HCT116 (cell line): ENCODE measurements around the gene PHOSPHO1. TPM values are rescaled to one million over a fixed set of nuclear protein-coding genes. Genes with fewer than 3 reads are reported as not detected.

ENCODE experiments used
- ATAC-seq: fragments of 200-7000 bp; cut with Tn5 transposase; 2 replicates; pipeline ENCODE4 v1.9.1; 2020; ENCODE audit warnings: mild to moderate bottlenecking, moderate library complexity
- BruUV-seq: library from RNA; stranded (reverse); fragments of 400-500 nt; replicated peaks from 2 replicates; lab custom pipeline; 2021; lab: Mats Ljungman, UMichigan
- CTCF ChIA-PET: fragments of 300-600 bp; sonication (Branson Sonifier 250); formaldehyde crosslinking; loops from one replicate; lab custom pipeline; 2021; ENCODE audit warnings: antibody characterized with exemption; lab: Charles Lee
- POLR2A ChIA-PET: fragments of 300-600, 350-600 bp; sonication (Branson Sonifier 250); formaldehyde crosslinking; loops from one replicate; lab custom pipeline; 2021; ENCODE audit warnings: antibody characterized with exemption; lab: Charles Lee
- RAD21 ChIA-PET, 2 experiments: fragments of 300-600 bp; sonication (Branson Sonifier 250); formaldehyde crosslinking; loops; one replicate each; lab custom pipeline; 2023; ENCODE audit warnings: low total read pairs in 2 of 2; ENCODE audit not compliant: uncharacterized antibody in 2 of 2, unreplicated experiment in 2 of 2, low non-redundant PET in 1 of 2; lab: Charles Lee
- DNase-seq: peaks from one replicate; pipeline ENCODE4 v3.0.0-alpha.2; 2010; ENCODE audit warnings: low read depth, low spot score
- H2AFZ ChIP-seq: fragments of 200-600 bp; shearing (Covaris generic), sonication (generic); 2 replicates; pipeline ENCODE4 v1.6.1; 2017; ENCODE audit warnings: low read depth, mixed run types, mixed read lengths, antibody characterized with exemption, low read length; ENCODE audit not compliant: poor library complexity, severe bottlenecking
- H3K27ac ChIP-seq: 2 replicates; pipeline ENCODE4 v1.5.1; 2012; ENCODE audit warnings: low read depth, low read length
- H3K27me3 ChIP-seq: fragments of 200-600 bp; sonication (generic); 2 replicates; pipeline ENCODE4 v1.6.1; 2016; ENCODE audit warnings: mixed run types, low read length, mixed read lengths; ENCODE audit not compliant: insufficient read depth
- H3K36me3 ChIP-seq, 2 experiments: fragments of 200-500 bp in 1 of 2; fragments of 200-600 bp in 1 of 2; sonication (Bioruptor generic) in 1 of 2; sonication (generic) in 1 of 2; 2 replicates each; pipeline versions ENCODE4 v1.5.1 to v1.6.1; 2014 to 2016; ENCODE audit warnings: low read length in 2 of 2, inconsistent platforms in 1 of 2, mixed read lengths in 1 of 2, mixed run types in 1 of 2; ENCODE audit not compliant: insufficient read depth in 2 of 2, control insufficient read depth in 1 of 2
- H3K4me1 ChIP-seq, 2 experiments: fragments of 200-600 bp in 1 of 2; sonication (generic) in 1 of 2; 2 replicates each; pipeline versions ENCODE4 v1.5.1 to v1.6.1; 2012 to 2017; ENCODE audit warnings: low read length in 2 of 2, inconsistent platforms in 1 of 2, mild to moderate bottlenecking in 1 of 2, mixed read lengths in 1 of 2, mixed run types in 1 of 2, moderate library complexity in 1 of 2; ENCODE audit not compliant: insufficient read depth in 2 of 2, control insufficient read depth in 1 of 2
- H3K4me2 ChIP-seq: fragments of 200-600 bp; sonication (generic); 2 replicates; pipeline ENCODE4 v1.6.1; 2017; ENCODE audit warnings: mixed run types, low read length, mixed read lengths
- H3K4me3 ChIP-seq, 2 experiments: fragments of 200-600 bp in 1 of 2; sonication (generic) in 1 of 2; replicated peaks in 1 of 2; 2 replicates each; pipeline ENCODE4 v1.5.1; 2011 to 2016; ENCODE audit warnings: low read length in 2 of 2, control low read depth in 1 of 2, low read depth in 1 of 2, mild to moderate bottlenecking in 1 of 2, mixed read lengths in 1 of 2, mixed run types in 1 of 2
- H3K79me2 ChIP-seq: fragments of 200-600 bp; sonication (generic); 2 replicates; pipeline ENCODE4 v1.6.1; 2017; ENCODE audit warnings: mild to moderate bottlenecking, mixed run types, low read length, moderate library complexity, mixed read lengths; ENCODE audit not compliant: insufficient read depth
- H3K9ac ChIP-seq: fragments of 200-600 bp; sonication (generic); 2 replicates; pipeline ENCODE4 v1.6.1; 2016; ENCODE audit warnings: low read length, mixed read lengths
- H3K9me2 ChIP-seq: fragments of 200-600 bp; sonication (generic), shearing (Covaris generic); 2 replicates; pipeline ENCODE4 v1.6.1; 2017; ENCODE audit warnings: mixed run types, mild to moderate bottlenecking, moderate library complexity; ENCODE audit not compliant: insufficient read depth
- H3K9me3 ChIP-seq, 2 experiments: fragments of 200-500 bp in 1 of 2; fragments of 200-600 bp in 1 of 2; sonication (Bioruptor generic) in 1 of 2; sonication (generic) in 1 of 2; 2 replicates each; pipeline ENCODE4 v1.6.1; 2014 to 2017; ENCODE audit warnings: low read length in 2 of 2, mixed read lengths in 2 of 2, inconsistent platforms in 1 of 2, low read depth in 1 of 2, mild to moderate bottlenecking in 1 of 2, mixed run types in 1 of 2, moderate library complexity in 1 of 2; ENCODE audit not compliant: control insufficient read depth in 1 of 2, insufficient read depth in 1 of 2
- H4K20me1 ChIP-seq: fragments of 200-600 bp; sonication (generic), shearing (Covaris generic); 2 replicates; pipeline ENCODE4 v1.6.1; 2017; ENCODE audit warnings: mixed run types, mild to moderate bottlenecking, moderate library complexity; ENCODE audit not compliant: insufficient read depth
- EGR1 ChIP-seq: IDR thresholded peaks from 2 replicates; pipeline ENCODE4 v1.6.1; 2012; ENCODE audit warnings: low read depth
- ELF1 ChIP-seq: IDR thresholded peaks from 2 replicates; pipeline ENCODE4 v1.6.1; 2012; ENCODE audit warnings: low read depth, borderline replicate concordance
- JUND ChIP-seq: IDR thresholded peaks from 2 replicates; pipeline ENCODE4 v1.6.1; 2012
- RAD21 ChIP-seq: IDR thresholded peaks from 2 replicates; pipeline ENCODE4 v1.6.1; 2012; ENCODE audit warnings: low read depth, mild to moderate bottlenecking
- SIN3A ChIP-seq: IDR thresholded peaks from 2 replicates; pipeline ENCODE4 v1.6.1; 2012; ENCODE audit warnings: low read depth
- SP1 ChIP-seq: IDR thresholded peaks from 2 replicates; pipeline ENCODE4 v1.6.1; 2012; ENCODE audit warnings: low read depth
- ZNF274 ChIP-seq: fragments of 200-500 bp; sonication (Bioruptor generic); IDR thresholded peaks from 2 replicates; pipeline ENCODE4 v1.6.1; 2014; ENCODE audit warnings: mild to moderate bottlenecking, low read depth, low read length, inconsistent platforms
- intact Hi-C: fragments of 100-400 bp; cut with micrococcal nuclease; formaldehyde crosslinking; loops from 2 replicates; pipeline ENCODE4 v1.10.0; 2022
- total RNA-seq: library from RNA; stranded (reverse); gene quantifications from one replicate; pipeline ENCODE4 v1.2.1, GENCODE V29; 2021; ENCODE audit not compliant: unreplicated experiment
- TF ChIP-seq, protein P1 (sequence below): IDR thresholded peaks from 2 replicates; pipeline ENCODE4 v1.6.1; 2011; ENCODE audit warnings: mild to moderate bottlenecking, low read length, moderate library complexity; ENCODE audit not compliant: insufficient replicate concordance; ENCODE audit errors: extremely low read depth
- TF ChIP-seq, protein P2 (sequence below): IDR thresholded peaks from 2 replicates; pipeline ENCODE4 v1.6.1; 2012; ENCODE audit warnings: low read depth
- TF ChIP-seq, protein P3 (sequence below), 3 experiments: fragments of 200-600 bp in 1 of 3; sonication (generic) in 1 of 3; IDR thresholded peaks in 2 of 3; conservative IDR thresholded peaks in 1 of 3; 2 replicates each; pipeline ENCODE4 v1.5.1; 2012 to 2017; ENCODE audit warnings: low read depth in 2 of 3, low read length in 2 of 3, antibody characterized with exemption in 1 of 3, borderline replicate concordance in 1 of 3, control low read depth in 1 of 3, mild to moderate bottlenecking in 1 of 3, mixed read lengths in 1 of 3, mixed run types in 1 of 3, moderate library complexity in 1 of 3; ENCODE audit not compliant: insufficient read depth in 1 of 3

Gene PHOSPHO1
- total RNA-seq, 1 experiment from 2014 or later = 3.0 TPM

DNA sequence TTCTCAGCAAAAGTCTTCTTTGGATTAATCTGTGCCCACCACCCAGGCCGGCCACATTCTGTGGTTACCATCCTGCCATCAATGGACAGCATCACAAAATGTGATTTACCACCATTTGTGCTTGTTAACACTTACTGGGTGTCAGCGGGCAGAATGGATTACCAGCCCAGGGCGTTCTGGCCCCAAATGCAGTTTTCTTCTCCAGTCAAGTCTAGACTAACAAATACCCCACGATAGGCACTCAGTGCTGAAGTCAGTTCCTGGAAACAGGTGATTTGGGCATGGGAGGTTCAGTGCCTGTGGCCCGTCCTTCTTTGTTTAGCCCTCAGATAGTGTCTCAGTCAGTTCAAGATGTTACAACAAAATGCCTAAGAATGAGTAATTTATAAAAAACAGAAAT, 38.8 kb upstream of the PHOSPHO1 start:
- POLR2A ChIA-PET = no interaction called here
- CTCF ChIA-PET = no interaction called here
- TF ChIP-seq, protein P1, sequence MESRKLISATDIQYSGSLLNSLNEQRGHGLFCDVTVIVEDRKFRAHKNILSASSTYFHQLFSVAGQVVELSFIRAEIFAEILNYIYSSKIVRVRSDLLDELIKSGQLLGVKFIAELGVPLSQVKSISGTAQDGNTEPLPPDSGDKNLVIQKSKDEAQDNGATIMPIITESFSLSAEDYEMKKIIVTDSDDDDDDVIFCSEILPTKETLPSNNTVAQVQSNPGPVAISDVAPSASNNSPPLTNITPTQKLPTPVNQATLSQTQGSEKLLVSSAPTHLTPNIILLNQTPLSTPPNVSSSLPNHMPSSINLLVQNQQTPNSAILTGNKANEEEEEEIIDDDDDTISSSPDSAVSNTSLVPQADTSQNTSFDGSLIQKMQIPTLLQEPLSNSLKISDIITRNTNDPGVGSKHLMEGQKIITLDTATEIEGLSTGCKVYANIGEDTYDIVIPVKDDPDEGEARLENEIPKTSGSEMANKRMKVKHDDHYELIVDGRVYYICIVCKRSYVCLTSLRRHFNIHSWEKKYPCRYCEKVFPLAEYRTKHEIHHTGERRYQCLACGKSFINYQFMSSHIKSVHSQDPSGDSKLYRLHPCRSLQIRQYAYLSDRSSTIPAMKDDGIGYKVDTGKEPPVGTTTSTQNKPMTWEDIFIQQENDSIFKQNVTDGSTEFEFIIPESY = no peak
- TF ChIP-seq JUND = no peak
- TF ChIP-seq ZNF274 = no peak
- no peak for TF ChIP-seq RAD21
- no peak for TF ChIP-seq EGR1
- TF ChIP-seq, protein P2, sequence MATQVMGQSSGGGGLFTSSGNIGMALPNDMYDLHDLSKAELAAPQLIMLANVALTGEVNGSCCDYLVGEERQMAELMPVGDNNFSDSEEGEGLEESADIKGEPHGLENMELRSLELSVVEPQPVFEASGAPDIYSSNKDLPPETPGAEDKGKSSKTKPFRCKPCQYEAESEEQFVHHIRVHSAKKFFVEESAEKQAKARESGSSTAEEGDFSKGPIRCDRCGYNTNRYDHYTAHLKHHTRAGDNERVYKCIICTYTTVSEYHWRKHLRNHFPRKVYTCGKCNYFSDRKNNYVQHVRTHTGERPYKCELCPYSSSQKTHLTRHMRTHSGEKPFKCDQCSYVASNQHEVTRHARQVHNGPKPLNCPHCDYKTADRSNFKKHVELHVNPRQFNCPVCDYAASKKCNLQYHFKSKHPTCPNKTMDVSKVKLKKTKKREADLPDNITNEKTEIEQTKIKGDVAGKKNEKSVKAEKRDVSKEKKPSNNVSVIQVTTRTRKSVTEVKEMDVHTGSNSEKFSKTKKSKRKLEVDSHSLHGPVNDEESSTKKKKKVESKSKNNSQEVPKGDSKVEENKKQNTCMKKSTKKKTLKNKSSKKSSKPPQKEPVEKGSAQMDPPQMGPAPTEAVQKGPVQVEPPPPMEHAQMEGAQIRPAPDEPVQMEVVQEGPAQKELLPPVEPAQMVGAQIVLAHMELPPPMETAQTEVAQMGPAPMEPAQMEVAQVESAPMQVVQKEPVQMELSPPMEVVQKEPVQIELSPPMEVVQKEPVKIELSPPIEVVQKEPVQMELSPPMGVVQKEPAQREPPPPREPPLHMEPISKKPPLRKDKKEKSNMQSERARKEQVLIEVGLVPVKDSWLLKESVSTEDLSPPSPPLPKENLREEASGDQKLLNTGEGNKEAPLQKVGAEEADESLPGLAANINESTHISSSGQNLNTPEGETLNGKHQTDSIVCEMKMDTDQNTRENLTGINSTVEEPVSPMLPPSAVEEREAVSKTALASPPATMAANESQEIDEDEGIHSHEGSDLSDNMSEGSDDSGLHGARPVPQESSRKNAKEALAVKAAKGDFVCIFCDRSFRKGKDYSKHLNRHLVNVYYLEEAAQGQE = no peak
- TF ChIP-seq, protein P3, sequence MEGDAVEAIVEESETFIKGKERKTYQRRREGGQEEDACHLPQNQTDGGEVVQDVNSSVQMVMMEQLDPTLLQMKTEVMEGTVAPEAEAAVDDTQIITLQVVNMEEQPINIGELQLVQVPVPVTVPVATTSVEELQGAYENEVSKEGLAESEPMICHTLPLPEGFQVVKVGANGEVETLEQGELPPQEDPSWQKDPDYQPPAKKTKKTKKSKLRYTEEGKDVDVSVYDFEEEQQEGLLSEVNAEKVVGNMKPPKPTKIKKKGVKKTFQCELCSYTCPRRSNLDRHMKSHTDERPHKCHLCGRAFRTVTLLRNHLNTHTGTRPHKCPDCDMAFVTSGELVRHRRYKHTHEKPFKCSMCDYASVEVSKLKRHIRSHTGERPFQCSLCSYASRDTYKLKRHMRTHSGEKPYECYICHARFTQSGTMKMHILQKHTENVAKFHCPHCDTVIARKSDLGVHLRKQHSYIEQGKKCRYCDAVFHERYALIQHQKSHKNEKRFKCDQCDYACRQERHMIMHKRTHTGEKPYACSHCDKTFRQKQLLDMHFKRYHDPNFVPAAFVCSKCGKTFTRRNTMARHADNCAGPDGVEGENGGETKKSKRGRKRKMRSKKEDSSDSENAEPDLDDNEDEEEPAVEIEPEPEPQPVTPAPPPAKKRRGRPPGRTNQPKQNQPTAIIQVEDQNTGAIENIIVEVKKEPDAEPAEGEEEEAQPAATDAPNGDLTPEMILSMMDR (IDR thresholded peaks at IDR 0.05 in 2 of 3, conservative IDR thresholded peaks at IDR 0.05 in 1 of 3; ENCODE audit: borderline replicate concordance in 1 of 3, insufficient read depth in 1 of 3, low read depth in 2 of 3, low read length in 2 of 3) = no peak
- TF ChIP-seq SP1 = no peak
- no peak for TF ChIP-seq SIN3A
- no peak for TF ChIP-seq ELF1
- TF ChIP-seq, all 23 proteins: peak for 0
- H3K9me3 ChIP-seq = no peaks in the 10 kb centered on the region
- H3K79me2 ChIP-seq = no peaks in the 10 kb centered on the region
- no peaks in the 10 kb centered on the region for H4K20me1 ChIP-seq
- ATAC-seq (no peak), DNase-seq (no peak)
- no peak overlapping the region for H2AFZ ChIP-seq
- RAD21 ChIA-PET = no interaction called here
- no peak overlapping the region for H3K9ac ChIP-seq
- no peak overlapping the region for H3K27ac ChIP-seq
- no peak overlapping the region for H3K4me2 ChIP-seq
- intact Hi-C loops = no loop called here
- H3K36me3 ChIP-seq = no peaks in the 10 kb centered on the region
- no peaks in the 10 kb centered on the region for H3K27me3 ChIP-seq
- no peak overlapping the region for H3K4me3 ChIP-seq
- H3K4me1 ChIP-seq = no peaks in the 10 kb centered on the region
- no peaks in the 10 kb centered on the region for H3K9me2 ChIP-seq
- no TSS peak for BruUV-seq
